Measurements from ENCODE around the gene OR2B2. TPM values are rescaled to one million over a fixed set of nuclear protein-coding genes. Genes with fewer than 3 reads are reported as not detected.
"Not testable (repeated sequence)": the region's sequence is repeated elsewhere in the genome, so short reads cannot be mapped to it uniquely, and the experiment has no call there.

Gene OR2B2
- total RNA-seq, 2 donors from 2014 or later = not detected

DNA sequence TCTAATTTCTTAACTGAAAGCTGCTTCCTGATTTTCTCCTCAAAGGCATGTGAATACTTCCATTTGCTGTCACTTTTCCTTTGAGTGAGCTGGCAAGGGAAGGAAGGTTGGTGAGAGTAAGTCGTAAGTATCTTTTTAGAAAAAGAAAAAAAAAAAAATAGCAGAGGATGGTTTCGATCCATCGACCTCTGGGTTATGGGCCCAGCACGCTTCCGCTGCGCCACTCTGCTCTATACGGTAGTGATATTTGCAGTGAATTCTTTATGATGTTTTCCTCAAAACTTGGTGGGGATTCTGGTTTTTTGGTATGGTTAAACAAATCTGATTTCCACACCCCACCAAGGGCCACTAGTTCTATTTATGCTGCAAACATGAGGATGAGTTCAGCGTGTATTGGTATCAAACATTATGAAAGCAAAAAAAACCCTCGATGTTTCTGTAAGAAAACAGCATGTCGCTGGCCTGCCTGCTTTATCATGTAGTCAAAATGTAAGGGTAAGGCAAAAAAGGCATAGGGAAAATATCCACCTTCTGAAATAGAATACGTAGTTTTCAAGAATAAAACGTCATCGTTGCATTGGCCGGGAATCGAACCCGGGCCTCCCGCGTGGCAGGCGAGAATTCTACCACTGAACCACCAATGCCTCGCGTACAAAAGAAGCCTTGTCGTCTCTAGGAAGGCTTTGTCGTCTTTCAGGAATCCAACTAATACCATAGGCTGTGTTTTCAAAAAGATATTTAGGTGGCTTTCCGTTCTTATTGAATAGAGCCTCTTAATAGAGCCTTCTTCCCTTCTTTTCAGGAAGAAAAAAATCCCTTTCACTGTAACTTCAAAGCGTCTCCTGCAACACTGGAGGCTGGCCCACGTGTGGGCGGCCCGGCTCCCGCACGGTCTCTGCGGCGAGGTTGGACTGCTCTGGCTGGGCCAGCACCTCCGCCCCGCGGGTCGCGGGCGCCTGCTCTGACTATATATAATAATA lies 9.6 kb downstream of the OR2B2 start:
- Mint-ChIP-seq H3K27me3 (ENCODE audit: low read depth) (peaks cover 9% of the 10 kb centered on the region), H3K4me3 (peak overlapping the region; percentile 74 to 91), H3K9me3 (no peaks in the 10 kb centered on the region), H3K4me1 (ENCODE audit: low read depth) (peaks cover 40% of the 10 kb centered on the region), H3K27ac (peak overlapping the region; percentile 100), H3K36me3 (ENCODE audit: insufficient read depth in 2 of 2) (peaks cover 0 to 4% of the 10 kb centered on the region in 2 donors)
- DNase-seq (peak; percentile 77 to 84), ATAC-seq (replicated peaks in 1 of 2) (peak; percentile 82 to 84)

DNA sequence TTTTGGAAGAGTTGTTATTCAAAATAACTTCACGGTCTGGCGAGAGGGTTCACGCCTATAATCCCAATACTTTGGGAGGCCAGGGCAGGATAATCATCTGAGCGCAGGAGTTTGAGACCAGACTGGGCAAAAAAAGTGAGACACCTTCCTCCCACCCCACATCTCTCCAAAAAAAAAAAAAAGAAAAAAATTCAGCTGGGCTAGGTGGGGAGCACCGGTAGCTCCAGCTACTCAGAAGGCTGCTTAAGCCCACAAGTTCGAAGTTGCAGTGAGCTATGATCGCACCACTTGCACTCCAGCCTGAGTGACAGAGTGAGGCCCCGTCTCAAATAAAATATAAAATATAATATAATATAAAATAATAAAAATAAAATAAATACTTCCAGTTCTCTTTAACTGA lies 10.4 kb downstream of the OR2B2 start:
- H3K4me1 Mint-ChIP-seq (ENCODE audit: low read depth) = peaks cover 37% of the 10 kb centered on the region
- ATAC-seq (replicated peaks in 1 of 2) = no peak
- H3K4me3 Mint-ChIP-seq = peak overlapping the region; percentile 7 to 91

DNA sequence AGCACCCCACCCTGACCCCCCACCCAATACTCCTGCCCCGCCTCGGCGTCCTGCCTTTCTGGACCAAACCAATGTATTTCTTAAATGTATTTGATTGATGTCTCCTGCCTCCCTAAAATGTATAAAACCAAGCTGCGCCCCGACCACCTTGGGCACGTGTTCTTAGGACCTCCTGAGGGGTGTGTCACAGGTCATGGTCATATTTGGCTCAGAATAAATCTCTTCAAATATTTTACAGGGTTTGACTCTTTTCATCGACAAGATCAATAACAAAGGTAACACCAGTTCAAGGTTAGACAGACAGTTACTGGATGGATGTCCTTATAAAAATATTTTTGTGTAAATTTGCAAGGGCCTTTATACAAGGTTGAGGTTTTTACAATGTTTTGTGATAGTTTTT lies 12.0 kb downstream of the OR2B2 start:
- not testable (repeated sequence) for ATAC-seq (replicated peaks in 1 of 2); H3K27ac Mint-ChIP-seq; H3K4me3 Mint-ChIP-seq; DNase-seq; H3K36me3 Mint-ChIP-seq (ENCODE audit: insufficient read depth in 2 of 2); H3K27me3 Mint-ChIP-seq (ENCODE audit: low read depth); H3K9me3 Mint-ChIP-seq
- peaks cover 37% of the 10 kb centered on the region for H3K4me1 Mint-ChIP-seq (ENCODE audit: low read depth)

More for the DNA sequence above, 10.4 kb downstream of the OR2B2 start:
- no peak for DNase-seq
- H3K27me3 Mint-ChIP-seq (ENCODE audit: low read depth) = peaks cover 9% of the 10 kb centered on the region
- peaks cover 0 to 4% of the 10 kb centered on the region in 2 donors for H3K36me3 Mint-ChIP-seq (ENCODE audit: insufficient read depth in 2 of 2)
- no peaks in the 10 kb centered on the region for H3K9me3 Mint-ChIP-seq
- peak overlapping the region; percentile 71 for H3K27ac Mint-ChIP-seq

DNA sequence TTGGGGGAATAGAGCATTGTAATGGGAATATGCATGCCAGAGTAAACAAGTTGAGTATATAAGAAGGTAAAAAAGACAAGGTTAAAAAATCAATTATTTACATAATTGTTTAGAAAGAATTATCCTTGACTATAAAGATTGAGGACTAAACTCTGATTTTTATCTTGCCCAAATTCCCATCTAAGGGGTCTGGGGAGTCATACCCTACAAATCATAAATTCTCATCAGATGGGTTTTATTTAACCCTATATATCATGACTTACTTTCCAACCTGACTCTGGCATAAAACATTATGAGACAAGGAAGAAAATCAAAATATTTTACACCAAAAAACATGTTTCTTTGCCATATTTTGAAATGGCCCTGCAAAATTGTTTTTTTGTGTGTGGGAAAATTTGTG lies 12.7 kb downstream of the OR2B2 start:
- Mint-ChIP-seq H3K4me1 (ENCODE audit: low read depth) (peaks cover 37% of the 10 kb centered on the region), H3K9me3 (no peaks in the 10 kb centered on the region), H3K4me3 (no peak overlapping the region), H3K27ac (no peak overlapping the region), H3K36me3 (ENCODE audit: insufficient read depth in 2 of 2) (peaks cover 0 to 4% of the 10 kb centered on the region in 2 donors), H3K27me3 (ENCODE audit: low read depth) (peaks cover 4% of the 10 kb centered on the region)
- no peak for ATAC-seq (replicated peaks in 1 of 2)
- no peak for DNase-seq

DNA sequence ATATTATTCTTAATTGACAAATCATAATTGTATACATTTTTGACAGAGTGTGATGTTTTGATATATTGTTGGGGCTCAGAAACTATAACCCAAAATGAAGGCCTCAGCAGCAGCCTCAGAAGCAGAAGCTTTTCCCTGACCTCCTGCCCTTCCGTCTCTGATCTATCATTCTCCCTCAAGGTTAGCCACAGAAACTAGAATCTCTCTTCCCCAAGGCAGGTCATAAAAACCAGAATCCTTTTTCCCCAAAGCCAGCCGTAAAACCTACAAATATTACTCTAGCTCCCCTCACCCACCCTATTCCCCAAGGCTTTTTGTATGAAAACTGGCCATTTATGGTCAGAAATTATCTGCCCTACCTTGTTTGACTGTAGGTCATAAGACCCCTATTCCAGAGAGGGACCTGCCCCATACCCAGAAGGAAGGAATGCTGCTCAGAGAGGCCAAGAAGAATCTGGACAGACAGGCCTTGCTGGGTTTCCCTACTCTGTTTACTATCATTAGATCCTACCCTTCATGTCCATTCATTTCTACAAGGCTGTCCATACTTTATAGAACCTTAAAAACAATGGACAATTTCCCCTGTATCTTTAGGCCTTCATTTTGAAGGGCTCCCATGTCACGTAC lies 14.5 kb downstream of the OR2B2 start:
- peaks cover 3 to 6% of the 10 kb centered on the region in 2 donors for H3K36me3 Mint-ChIP-seq (ENCODE audit: insufficient read depth in 2 of 2)
- H3K27ac Mint-ChIP-seq = peak overlapping the region; percentile 3

DNA sequence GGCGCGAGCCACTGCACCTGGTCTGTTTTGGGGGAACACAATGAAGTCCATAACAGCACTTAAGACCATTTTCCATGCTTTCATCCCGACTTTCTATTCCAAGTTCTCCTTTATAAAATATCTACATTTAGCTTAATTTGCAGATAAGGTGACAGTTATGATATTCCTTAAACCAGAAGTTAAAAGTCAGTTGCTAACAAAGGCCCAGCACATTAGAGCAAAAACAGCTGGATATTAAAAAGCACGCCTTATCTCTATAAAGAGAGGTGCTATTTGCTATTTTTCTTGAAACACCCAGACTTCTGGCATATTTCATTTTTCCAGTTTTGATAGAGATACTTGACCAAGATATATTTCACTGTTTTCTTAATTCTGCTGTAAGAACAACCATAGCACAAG lies 15.8 kb downstream of the OR2B2 start:
- Mint-ChIP-seq H3K36me3 (ENCODE audit: insufficient read depth in 2 of 2) (peaks cover 3% of the 10 kb centered on the region in 2 donors), H3K27ac (no peak overlapping the region), H3K4me3 (no peak overlapping the region), H3K4me1 (ENCODE audit: low read depth) (peaks cover 37% of the 10 kb centered on the region), H3K9me3 (no peaks in the 10 kb centered on the region), H3K27me3 (ENCODE audit: low read depth) (no peaks in the 10 kb centered on the region)
- ATAC-seq (replicated peaks in 1 of 2) (no peak), DNase-seq (no peak)

More for the DNA sequence above, 14.5 kb downstream of the OR2B2 start:
- H3K4me1 Mint-ChIP-seq (ENCODE audit: low read depth) = peaks cover 37% of the 10 kb centered on the region
- no peaks in the 10 kb centered on the region for H3K27me3 Mint-ChIP-seq (ENCODE audit: low read depth)
- ATAC-seq (replicated peaks in 1 of 2) (no peak), DNase-seq (no peak)
- H3K9me3 Mint-ChIP-seq = no peaks in the 10 kb centered on the region
- H3K4me3 Mint-ChIP-seq = peak overlapping the region in 1 of 2 donors; percentile 31

DNA sequence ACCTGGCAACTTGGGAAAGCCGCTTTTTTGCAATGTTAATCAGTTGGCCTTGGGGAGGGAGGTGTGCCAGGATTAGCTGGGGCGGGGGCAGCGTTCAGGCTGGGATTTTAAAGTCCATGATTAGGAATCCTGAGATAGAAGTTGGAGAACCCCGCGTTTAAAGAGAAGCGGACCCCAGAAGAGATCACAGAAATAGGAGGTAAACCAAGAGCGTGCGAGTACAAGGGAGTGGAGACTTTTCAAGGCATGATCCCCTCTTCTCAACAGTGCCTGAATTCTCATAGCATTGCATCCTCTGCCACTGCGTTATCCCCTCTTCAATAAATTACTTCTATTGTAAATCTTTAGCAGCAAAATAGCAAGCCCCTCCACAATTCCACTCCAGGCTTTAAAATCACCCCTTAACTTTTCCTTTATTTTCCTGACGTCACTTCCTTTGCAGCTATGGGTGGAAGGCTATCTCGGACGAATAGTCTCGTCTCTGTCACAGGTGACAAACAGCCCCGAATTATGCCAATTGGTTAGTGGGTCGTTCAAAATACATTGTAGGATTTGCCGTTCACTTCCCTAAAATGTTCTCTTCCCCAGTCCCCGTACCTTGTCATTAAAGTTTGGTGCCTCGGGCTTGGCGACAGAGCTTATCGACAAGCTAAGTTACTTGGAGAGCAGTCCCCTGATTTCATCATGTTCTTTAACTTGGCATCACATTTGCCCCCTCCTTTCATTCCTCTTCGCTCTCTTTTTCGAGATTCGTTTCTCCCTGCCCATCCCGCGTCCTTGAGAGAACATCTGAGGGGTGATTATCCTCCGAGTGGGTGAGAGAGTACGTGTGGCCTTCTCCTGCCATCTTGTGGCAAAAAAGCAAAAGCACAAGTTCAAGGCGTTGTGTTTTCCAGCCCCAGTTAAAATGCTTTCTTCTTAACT lies 17.1 kb downstream of the OR2B2 start:
- DNase-seq = peak; percentile 71 to 74
- no peak overlapping the region for H3K27ac Mint-ChIP-seq
- ATAC-seq (replicated peaks in 1 of 2) = peak; percentile 3 to 5
- no peaks in the 10 kb centered on the region for H3K9me3 Mint-ChIP-seq
- H3K36me3 Mint-ChIP-seq (ENCODE audit: insufficient read depth in 2 of 2) = peaks cover 3% of the 10 kb centered on the region in 2 donors
- H3K4me1 Mint-ChIP-seq (ENCODE audit: low read depth) = peaks cover 34% of the 10 kb centered on the region
- H3K27me3 Mint-ChIP-seq (ENCODE audit: low read depth) = no peaks in the 10 kb centered on the region
- H3K4me3 Mint-ChIP-seq = no peak overlapping the region

DNA sequence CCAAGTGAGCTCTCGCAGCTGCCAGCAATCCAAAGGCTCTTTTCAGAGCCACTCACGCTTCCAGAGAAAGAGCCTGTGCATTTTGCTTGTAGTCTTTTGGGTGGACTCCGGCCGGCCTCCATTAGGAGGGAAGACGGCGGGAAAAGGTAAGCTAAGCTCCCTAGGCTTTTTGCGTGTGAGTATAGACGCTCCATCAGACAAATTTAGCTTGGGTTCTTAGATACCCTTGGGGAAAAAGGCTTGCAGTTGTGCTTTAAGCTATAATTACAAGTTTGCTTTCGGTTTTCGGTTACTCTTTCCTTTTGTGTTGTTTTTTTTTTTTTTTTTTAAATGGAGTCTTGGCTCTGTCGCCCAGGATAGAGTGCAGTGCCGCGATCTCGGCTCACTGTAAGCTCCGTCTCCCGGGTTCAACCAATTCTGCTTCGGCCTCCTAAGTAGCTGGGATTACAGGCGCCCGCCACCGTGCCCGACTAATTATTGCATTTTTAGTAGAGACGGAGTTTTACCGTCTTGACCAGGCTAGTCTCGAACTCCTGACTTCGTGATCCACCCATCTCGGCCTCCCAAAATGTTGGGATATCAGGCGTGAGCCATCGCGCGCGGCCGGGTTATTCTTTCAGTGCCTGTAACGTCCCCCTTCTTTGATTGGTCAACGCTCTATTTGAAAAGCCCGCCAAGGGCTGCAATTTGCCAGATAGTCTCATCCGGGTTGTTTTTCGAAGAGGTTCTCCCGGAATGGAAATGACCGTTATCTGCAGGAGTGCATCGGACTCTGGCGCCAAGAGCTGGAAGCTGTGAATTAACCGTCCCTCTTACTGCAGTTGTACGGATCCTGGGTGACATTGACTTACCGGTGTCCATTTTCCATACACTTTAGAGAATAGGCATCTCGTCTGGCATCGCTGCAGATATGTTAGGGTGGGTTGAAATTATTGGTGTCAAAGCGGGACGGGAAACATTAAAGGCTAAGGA lies 18.1 kb downstream of the OR2B2 start:
- H3K4me3 Mint-ChIP-seq = no peak overlapping the region
- H3K36me3 Mint-ChIP-seq (ENCODE audit: insufficient read depth in 2 of 2) = peaks cover 3% of the 10 kb centered on the region in 2 donors
- H3K27me3 Mint-ChIP-seq (ENCODE audit: low read depth) = no peaks in the 10 kb centered on the region
- peaks cover 42% of the 10 kb centered on the region for H3K4me1 Mint-ChIP-seq (ENCODE audit: low read depth)
- H3K27ac Mint-ChIP-seq = no peak overlapping the region
- peak; percentile 76 to 82 for DNase-seq
- no peaks in the 10 kb centered on the region for H3K9me3 Mint-ChIP-seq
- peak in 1 of 2 donors; percentile 2 for ATAC-seq (replicated peaks in 1 of 2)

DNA sequence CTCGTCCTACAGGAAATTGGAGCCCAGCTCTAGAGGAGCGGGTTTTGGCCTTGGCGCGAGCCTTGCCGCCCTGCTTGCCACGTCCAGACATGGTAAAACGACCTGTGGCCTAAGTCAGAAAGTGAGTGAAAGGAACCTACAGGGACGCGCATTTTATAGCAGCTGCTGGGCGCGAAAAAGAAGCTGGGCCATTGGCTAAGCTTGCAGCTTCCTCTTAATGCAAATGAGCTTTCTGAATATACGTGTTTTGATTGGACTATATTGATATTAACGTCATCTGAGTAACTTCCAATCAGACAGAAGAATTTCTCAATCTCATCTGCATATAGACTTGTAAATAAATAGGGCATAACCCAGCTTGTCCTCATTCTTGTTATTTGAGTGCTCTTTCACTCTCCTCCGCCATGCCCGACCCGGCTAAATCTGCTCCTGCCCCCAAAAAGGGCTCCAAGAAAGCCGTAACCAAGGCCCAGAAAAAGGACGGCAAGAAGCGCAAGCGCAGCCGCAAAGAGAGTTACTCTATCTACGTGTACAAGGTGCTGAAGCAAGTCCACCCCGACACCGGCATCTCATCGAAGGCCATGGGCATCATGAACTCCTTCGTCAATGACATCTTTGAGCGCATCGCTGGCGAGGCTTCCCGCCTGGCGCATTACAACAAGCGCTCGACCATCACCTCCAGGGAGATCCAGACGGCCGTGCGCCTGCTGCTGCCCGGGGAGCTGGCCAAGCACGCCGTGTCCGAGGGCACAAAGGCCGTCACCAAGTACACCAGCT lies 18.9 kb downstream of the OR2B2 start:
- Mint-ChIP-seq H3K9me3 (no peaks in the 10 kb centered on the region), H3K4me3 (no peak overlapping the region), H3K27ac (no peak overlapping the region), H3K36me3 (ENCODE audit: insufficient read depth in 2 of 2) (peaks cover 3% of the 10 kb centered on the region in 2 donors), H3K27me3 (ENCODE audit: low read depth) (no peaks in the 10 kb centered on the region), H3K4me1 (ENCODE audit: low read depth) (peaks cover 42% of the 10 kb centered on the region)
- peak; percentile 61 to 62 for ATAC-seq (replicated peaks in 1 of 2)
- DNase-seq = peak; percentile 93 to 94

DNA sequence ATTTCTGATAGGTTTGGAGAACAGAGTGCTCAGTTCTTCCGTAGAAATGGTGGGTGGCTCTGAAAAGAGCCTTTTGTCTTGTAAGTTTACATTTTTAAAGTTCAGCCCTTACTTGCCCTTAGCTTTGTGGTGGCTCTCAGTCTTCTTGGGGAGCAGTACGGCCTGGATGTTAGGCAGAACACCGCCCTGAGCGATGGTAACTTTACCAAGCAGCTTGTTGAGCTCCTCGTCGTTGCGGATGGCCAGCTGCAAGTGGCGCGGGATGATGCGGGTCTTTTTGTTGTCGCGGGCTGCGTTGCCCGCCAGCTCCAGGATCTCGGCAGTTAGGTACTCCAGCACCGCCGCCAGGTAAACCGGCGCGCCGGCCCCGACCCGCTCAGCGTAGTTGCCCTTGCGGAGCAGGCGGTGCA lies 19.5 kb downstream of the OR2B2 start:
- no peak for DNase-seq
- peaks cover 3% of the 10 kb centered on the region in 2 donors for H3K36me3 Mint-ChIP-seq (ENCODE audit: insufficient read depth in 2 of 2)
- no peaks in the 10 kb centered on the region for H3K27me3 Mint-ChIP-seq (ENCODE audit: low read depth)
- H3K4me1 Mint-ChIP-seq (ENCODE audit: low read depth) = peaks cover 39% of the 10 kb centered on the region
- H3K4me3 Mint-ChIP-seq = no peak overlapping the region
- H3K9me3 Mint-ChIP-seq = no peaks in the 10 kb centered on the region
- ATAC-seq (replicated peaks in 1 of 2) = peak in 1 of 2 donors; percentile 1
- no peak overlapping the region for H3K27ac Mint-ChIP-seq

DNA sequence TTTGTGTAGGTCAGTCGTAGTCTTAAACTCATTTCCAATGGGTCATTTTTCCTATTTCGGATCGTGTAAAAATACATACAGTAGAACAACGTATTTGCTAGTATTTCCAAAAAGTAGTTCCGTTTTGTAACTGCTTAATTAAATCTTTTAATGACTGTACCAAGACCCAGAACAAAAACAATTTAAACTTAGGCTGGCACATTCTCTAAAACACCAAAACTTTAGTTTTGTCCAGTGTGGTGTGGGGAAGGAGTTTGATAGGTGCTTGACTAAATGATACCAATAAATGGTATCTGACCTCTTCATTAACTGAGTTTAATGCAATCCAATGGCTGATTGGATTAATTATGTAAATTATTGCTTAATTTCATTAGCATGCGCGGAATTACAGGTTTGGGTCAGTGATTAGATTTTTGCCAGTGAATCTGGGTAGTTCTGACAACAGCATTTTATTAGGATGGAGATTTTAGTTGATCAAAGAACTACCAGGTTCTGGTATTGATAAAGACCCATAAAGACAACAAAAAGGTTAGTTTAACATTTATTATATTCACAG lies 20.8 kb downstream of the OR2B2 start:
- peaks cover 39% of the 10 kb centered on the region for H3K4me1 Mint-ChIP-seq (ENCODE audit: low read depth)
- H3K27me3 Mint-ChIP-seq (ENCODE audit: low read depth) = no peaks in the 10 kb centered on the region
- peaks cover 3% of the 10 kb centered on the region in 2 donors for H3K36me3 Mint-ChIP-seq (ENCODE audit: insufficient read depth in 2 of 2)
- ATAC-seq (replicated peaks in 1 of 2) (no peak), DNase-seq (no peak)
- no peak overlapping the region for H3K27ac Mint-ChIP-seq
- no peaks in the 10 kb centered on the region for H3K9me3 Mint-ChIP-seq
- H3K4me3 Mint-ChIP-seq = no peak overlapping the region
